Measurements from ENCODE around the gene OSBPL10.

DNA sequence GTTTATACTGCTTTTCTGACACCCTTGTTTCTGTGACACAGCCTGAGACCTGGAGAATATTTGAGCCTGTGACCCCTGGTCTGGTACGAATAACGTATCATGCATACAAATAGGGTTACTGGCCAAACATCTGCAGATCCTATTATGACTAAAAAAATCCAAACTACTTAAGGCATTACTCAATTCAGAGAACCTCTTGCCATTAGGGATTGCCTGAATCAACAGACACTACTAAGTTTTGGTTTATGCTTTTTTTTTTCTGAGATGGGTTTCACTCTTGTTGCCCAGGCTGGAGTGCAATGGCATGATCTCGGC, 35.4 kb downstream of the OSBPL10 start:
- TF ChIP-seq CTCF (IDR thresholded peaks at IDR 0.05) (no peak), POLR2A (IDR thresholded peaks at IDR 0.05) (no peak), POLR2AphosphoS5 (IDR thresholded peaks at IDR 0.05) (no peak)

Measured in prostate gland (tissue), 2 donors.